Tibial nerve (tissue), 4 donors: ENCODE results near the gene ADAMTS18. TPM values are rescaled to one million over a fixed set of nuclear protein-coding genes. Genes with fewer than 3 reads are reported as not detected.

Source experiments
- DNase-seq, 2 donors: peaks; one replicate each; pipeline ENCODE4 v3.0.0-alpha.2; 2019; ENCODE audit warnings: low spot score in 2 of 2
- H3K27ac ChIP-seq, 4 donors: fragments of 200-600 bp; sonication (generic) in 3 of 4; one replicate each; pipeline ENCODE4 v1.5.1; 2017 to 2019; ENCODE audit warnings: mild to moderate bottlenecking in 1 of 4
- H3K27me3 ChIP-seq, 2 donors: fragments of 200-600 bp; sonication (generic) in 1 of 2; one replicate each; pipeline versions ENCODE4 v1.5.1 to v1.6.0; 2017 to 2019
- H3K36me3 ChIP-seq, 3 donors: fragments of 200-600 bp; sonication (generic); one replicate each; pipeline ENCODE4 v1.5.1; 2018 to 2019
- H3K4me1 ChIP-seq, 4 donors: fragments of 200-600 bp; sonication (generic) in 3 of 4; one replicate each; pipeline ENCODE4 v1.5.1; 2017 to 2019
- H3K4me3 ChIP-seq, 4 donors: fragments of 200-600 bp; sonication (generic) in 3 of 4; one replicate each; pipeline ENCODE4 v1.5.1; 2017 to 2019; ENCODE audit warnings: mild to moderate bottlenecking in 1 of 4, moderate library complexity in 1 of 4
- H3K9me3 ChIP-seq, 4 donors: fragments of 200-600 bp; sonication (generic) in 3 of 4; one replicate each; pipeline ENCODE4 v1.5.1; 2017 to 2019
- EP300 ChIP-seq, 2 donors: sonication (generic); formaldehyde crosslinking; IDR thresholded peaks; one replicate each; pipeline ENCODE4 v1.6.1; 2017; ENCODE audit warnings: antibody characterized with exemption in 2 of 2, mild to moderate bottlenecking in 1 of 2
- POLR2A ChIP-seq, 2 donors: fragments of 450-650 bp; IDR thresholded peaks; one replicate each; pipeline ENCODE4 v1.6.1; 2017; ENCODE audit warnings: antibody characterized with exemption in 2 of 2, mild to moderate bottlenecking in 2 of 2, moderate library complexity in 2 of 2
- WGBS, 2 donors: methylation state at CpG; one replicate each; pipeline ENCODE4 v1.1.5; 2018; 5-methylcytosine and 5-hydroxymethylcytosine counted together
- total RNA-seq, 4 donors: library from RNA; depleted of rRNA; stranded (reverse); fragments of >200 nt; gene quantifications; one replicate each; pipeline ENCODE4 v1.1.0, GENCODE V29; 2016
- TF ChIP-seq, protein P1 (sequence below), 5 experiments: fragments of 200-600 bp in 3 of 5; fragments of 450-650 bp in 2 of 5; sonication (generic) in 3 of 5; IDR thresholded peaks; one replicate each; pipeline ENCODE4 v1.5.1; 2016 to 2019; ENCODE audit warnings: antibody characterized with exemption in 5 of 5, mild to moderate bottlenecking in 3 of 5, moderate library complexity in 2 of 5

The ADAMTS18 gene
- total RNA-seq, 4 donors from 2014 or later = under 0.01 to 0.60 (median 0.21) TPM

DNA sequence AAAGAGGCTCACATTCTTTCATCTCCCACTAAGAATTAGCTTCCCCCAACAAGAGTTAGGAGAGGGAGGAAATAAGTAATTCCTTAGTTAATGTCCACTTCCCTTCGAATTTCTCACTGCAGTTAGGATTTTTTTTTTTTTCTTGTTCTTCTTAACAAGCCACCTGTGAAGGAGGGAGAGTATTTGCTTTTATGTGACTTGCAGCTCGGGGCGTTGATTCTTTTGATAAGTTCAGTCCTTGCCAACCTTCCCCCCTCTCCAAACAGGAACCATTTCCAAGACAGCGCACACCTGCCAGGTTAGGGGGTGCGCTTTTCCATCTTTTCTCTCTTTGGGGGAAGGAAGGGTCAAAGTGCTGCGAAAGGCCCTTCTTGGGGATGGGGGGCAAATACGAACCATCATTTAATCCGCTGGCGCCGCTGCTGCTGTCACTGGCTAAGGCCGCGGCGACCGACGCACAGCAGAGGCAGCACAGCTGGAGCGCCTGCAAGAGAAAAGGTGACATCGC lies 758 bp downstream of the ADAMTS18 start:
- peak overlapping the region in 1 of 4 donors; percentile 17 for H3K4me3 ChIP-seq
- 5% methylated on average over 10 to 15 of the region's 17 CpGs for WGBS, 2 donors
- TF ChIP-seq POLR2A (IDR thresholded peaks at IDR 0.05) (no peak), EP300 (IDR thresholded peaks at IDR 0.05) (no peak)
- TF ChIP-seq, protein P1, sequence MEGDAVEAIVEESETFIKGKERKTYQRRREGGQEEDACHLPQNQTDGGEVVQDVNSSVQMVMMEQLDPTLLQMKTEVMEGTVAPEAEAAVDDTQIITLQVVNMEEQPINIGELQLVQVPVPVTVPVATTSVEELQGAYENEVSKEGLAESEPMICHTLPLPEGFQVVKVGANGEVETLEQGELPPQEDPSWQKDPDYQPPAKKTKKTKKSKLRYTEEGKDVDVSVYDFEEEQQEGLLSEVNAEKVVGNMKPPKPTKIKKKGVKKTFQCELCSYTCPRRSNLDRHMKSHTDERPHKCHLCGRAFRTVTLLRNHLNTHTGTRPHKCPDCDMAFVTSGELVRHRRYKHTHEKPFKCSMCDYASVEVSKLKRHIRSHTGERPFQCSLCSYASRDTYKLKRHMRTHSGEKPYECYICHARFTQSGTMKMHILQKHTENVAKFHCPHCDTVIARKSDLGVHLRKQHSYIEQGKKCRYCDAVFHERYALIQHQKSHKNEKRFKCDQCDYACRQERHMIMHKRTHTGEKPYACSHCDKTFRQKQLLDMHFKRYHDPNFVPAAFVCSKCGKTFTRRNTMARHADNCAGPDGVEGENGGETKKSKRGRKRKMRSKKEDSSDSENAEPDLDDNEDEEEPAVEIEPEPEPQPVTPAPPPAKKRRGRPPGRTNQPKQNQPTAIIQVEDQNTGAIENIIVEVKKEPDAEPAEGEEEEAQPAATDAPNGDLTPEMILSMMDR (IDR thresholded peaks at IDR 0.05) = no peak

DNA sequence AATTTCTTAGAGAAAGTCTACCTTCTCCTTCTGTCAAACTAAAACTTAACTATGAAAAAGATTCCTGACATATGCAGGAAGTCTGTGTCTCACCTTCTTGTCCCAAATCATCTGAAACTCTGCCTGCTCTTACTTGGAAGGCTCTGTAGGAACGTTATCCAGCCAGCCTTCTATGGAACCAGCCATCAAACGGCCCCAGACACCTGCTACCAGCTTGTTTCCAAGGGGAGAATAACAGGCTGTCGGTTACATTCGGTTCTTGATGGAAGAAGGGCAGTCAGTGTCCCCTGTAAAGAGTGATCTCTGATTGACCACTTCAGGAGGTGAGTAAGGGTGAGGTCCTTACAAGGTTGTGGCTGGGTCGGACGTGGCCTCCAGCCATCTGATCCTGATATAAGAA lies 1.7 kb downstream of the ADAMTS18 start:
- Histone ChIP-seq H3K27me3 (peaks cover 0 to 36% of the 10 kb centered on the region in 2 donors), H3K4me3 (no peak overlapping the region), H3K4me1 (peaks cover 0 to 9% (median 0%) of the 10 kb centered on the region in 4 donors), H3K36me3 (no peaks in the 10 kb centered on the region), H3K9me3 (peaks cover 0 to 6% (median 0%) of the 10 kb centered on the region in 4 donors), H3K27ac (no peak overlapping the region)
- TF ChIP-seq, protein P1 (IDR thresholded peaks at IDR 0.05) = no peak
- no peak for TF ChIP-seq POLR2A (IDR thresholded peaks at IDR 0.05)
- TF ChIP-seq EP300 (IDR thresholded peaks at IDR 0.05) = no peak
- DNase-seq = no peak
- 39 to 46% methylated on average over 6 of the region's 6 CpGs for WGBS, 2 donors

More for the DNA sequence above, 758 bp downstream of the ADAMTS18 start:
- H3K4me1 ChIP-seq = peaks cover 0 to 9% (median 0%) of the 10 kb centered on the region in 4 donors
- H3K27ac ChIP-seq = no peak overlapping the region
- no peak for DNase-seq
- H3K9me3 ChIP-seq = no peaks in the 10 kb centered on the region
- H3K27me3 ChIP-seq = peaks cover 0 to 36% of the 10 kb centered on the region in 2 donors
- H3K36me3 ChIP-seq = no peaks in the 10 kb centered on the region

- no peak for DNase-seq
- no peak overlapping the region for H3K27ac ChIP-seq
- H3K4me1 ChIP-seq = peaks cover 0 to 9% (median 0%) of the 10 kb centered on the region in 4 donors
- peaks cover 0 to 8% (median 0%) of the 10 kb centered on the region in 4 donors for H3K9me3 ChIP-seq
- no peak overlapping the region for H3K4me3 ChIP-seq
- H3K27me3 ChIP-seq = peaks cover 0 to 36% of the 10 kb centered on the region in 2 donors
- H3K36me3 ChIP-seq = no peaks in the 10 kb centered on the region
- TF ChIP-seq, protein P1 (IDR thresholded peaks at IDR 0.05) = no peak
- TF ChIP-seq EP300 (IDR thresholded peaks at IDR 0.05) (no peak), POLR2A (IDR thresholded peaks at IDR 0.05) (no peak)
Observed at GRCh38 chr16:77432264-77432663, 2.6 kb downstream of the ADAMTS18 start.

GRCh38 chr16:77430787-77431585 lies 3.8 kb downstream of the ADAMTS18 start:
- Histone ChIP-seq H3K27me3 (peaks cover 0 to 36% of the 10 kb centered on the region in 2 donors), H3K4me3 (no peak overlapping the region), H3K36me3 (no peaks in the 10 kb centered on the region), H3K27ac (no peak overlapping the region), H3K9me3 (peaks cover 0 to 8% (median 0%) of the 10 kb centered on the region in 4 donors), H3K4me1 (peaks cover 0 to 9% (median 0%) of the 10 kb centered on the region in 4 donors)
- 72% methylated on average over 17 of the region's 17 CpGs for WGBS, 2 donors
- TF ChIP-seq, protein P1 (IDR thresholded peaks at IDR 0.05) = no peak
- TF ChIP-seq POLR2A (IDR thresholded peaks at IDR 0.05) (no peak), EP300 (IDR thresholded peaks at IDR 0.05) (no peak)
- no peak for DNase-seq

DNA sequence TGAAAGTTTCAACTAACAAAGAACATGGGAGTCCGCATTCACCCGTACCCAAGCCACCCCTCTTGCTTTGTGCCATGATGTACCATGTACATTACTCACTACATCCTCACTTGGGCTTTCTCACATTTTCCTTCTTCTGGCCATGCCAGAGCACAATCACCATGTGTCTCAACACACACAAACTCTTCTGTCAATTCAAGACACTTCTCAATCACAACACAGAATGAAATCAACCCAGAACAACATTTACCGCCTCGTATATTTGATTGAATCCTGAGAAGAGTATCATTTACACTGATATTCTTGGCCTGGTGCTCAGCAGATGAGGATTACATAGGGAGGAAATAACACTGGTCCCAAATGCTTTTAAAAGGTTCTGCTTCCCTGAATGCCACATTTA lies 4.5 kb downstream of the ADAMTS18 start:
- Histone ChIP-seq H3K9me3 (peaks cover 0 to 8% (median 0%) of the 10 kb centered on the region in 4 donors), H3K4me1 (peaks cover 0 to 9% (median 0%) of the 10 kb centered on the region in 4 donors), H3K4me3 (no peak overlapping the region), H3K27ac (no peak overlapping the region), H3K27me3 (peaks cover 0 to 30% of the 10 kb centered on the region in 2 donors), H3K36me3 (no peaks in the 10 kb centered on the region)
- no peak for DNase-seq
- 89 to 91% methylated on average over 4 of the region's 4 CpGs for WGBS, 2 donors
- TF ChIP-seq POLR2A (IDR thresholded peaks at IDR 0.05) = no peak
- TF ChIP-seq EP300 (IDR thresholded peaks at IDR 0.05) = no peak
- TF ChIP-seq, protein P1 (IDR thresholded peaks at IDR 0.05) = no peak
